ENCODE data around the gene KRTAP5-3.
"Not testable (repeated sequence)": the region's sequence is repeated elsewhere in the genome, so short reads cannot be mapped to it uniquely, and the experiment has no call there.

The KRTAP5-3 gene

GRCh38 chr11:1582909-1583308 lies 25.4 kb downstream of the KRTAP5-3 start:
- DNase-seq (ENCODE audit: low spot score): not testable (repeated sequence)

- DNase-seq (ENCODE audit: low spot score): no peak
Observed at GRCh38 chr11:1581976-1582375, 26.3 kb downstream of the KRTAP5-3 start.

- DNase-seq (ENCODE audit: low spot score): no peak
Observed at GRCh38 chr11:1576825-1577224, 31.4 kb downstream of the KRTAP5-3 start.

- DNase-seq (ENCODE audit: low spot score): not testable (repeated sequence)
Observed at GRCh38 chr11:1575756-1576155, 32.5 kb downstream of the KRTAP5-3 start.

- DNase-seq (ENCODE audit: low spot score): no peak
Observed at GRCh38 chr11:1574933-1575242, 33.4 kb downstream of the KRTAP5-3 start.

- DNase-seq (ENCODE audit: low spot score): peak; percentile 68
Observed at GRCh38 chr11:1574238-1574932, 33.9 kb downstream of the KRTAP5-3 start.

- peak; percentile 78 for DNase-seq (ENCODE audit: low spot score)
Observed at GRCh38 chr11:1573903-1574237, 34.4 kb downstream of the KRTAP5-3 start.

GRCh38 chr11:1573077-1573902 lies 35.0 kb downstream of the KRTAP5-3 start:
- DNase-seq (ENCODE audit: low spot score): peak; percentile 40

GRCh38 chr11:1572197-1573076 lies 35.8 kb downstream of the KRTAP5-3 start, which contains the start of gene DUSP8:
TSS of gene DUSP8 (minus strand) at chr11:1572271. CDS start at chr11:1565826, 6,445 bp downstream.
- DNase-seq (ENCODE audit: low spot score): peak; percentile 96

- no peak for DNase-seq (ENCODE audit: low spot score)
Observed at GRCh38 chr11:1571760-1572196, 36.5 kb downstream of the KRTAP5-3 start.

- DNase-seq (ENCODE audit: low spot score): no peak
Observed at GRCh38 chr11:1570896-1571759, 37.1 kb downstream of the KRTAP5-3 start.

- no peak for DNase-seq (ENCODE audit: low spot score)
Observed at GRCh38 chr11:1570531-1570895, 37.8 kb downstream of the KRTAP5-3 start.

- no peak for DNase-seq (ENCODE audit: low spot score)
Observed at GRCh38 chr11:1570001-1570453, 38.2 kb downstream of the KRTAP5-3 start.

GRCh38 chr11:1569251-1569780 lies 38.9 kb downstream of the KRTAP5-3 start:
- DNase-seq (ENCODE audit: low spot score): no peak

GRCh38 chr11:1568441-1568911 lies 39.8 kb downstream of the KRTAP5-3 start:
- DNase-seq (ENCODE audit: low spot score): no peak

- no peak for DNase-seq (ENCODE audit: low spot score)
Observed at GRCh38 chr11:1567721-1568100, 40.6 kb downstream of the KRTAP5-3 start.

GRCh38 chr11:1567052-1567720 lies 41.1 kb downstream of the KRTAP5-3 start:
- no peak for DNase-seq (ENCODE audit: low spot score)

GRCh38 chr11:1566381-1567051 lies 41.7 kb downstream of the KRTAP5-3 start:
- no peak for DNase-seq (ENCODE audit: low spot score)

- DNase-seq (ENCODE audit: low spot score): no peak
Observed at GRCh38 chr11:1565904-1566247, 42.4 kb downstream of the KRTAP5-3 start.
